ENCODE data around the gene SLC6A2. TPM values are rescaled to one million over a fixed set of nuclear protein-coding genes. Genes with fewer than 3 reads are reported as not detected.
A peak's percentile ranks its signal among the peaks of the same experiment; 100 is the strongest.
"Not testable (repeated sequence)": the region's sequence is repeated elsewhere in the genome, so short reads cannot be mapped to it uniquely, and the experiment has no call there.

Gene SLC6A2
- total RNA-seq, result 1 to 10 TPM in 2 of 4 donors, under 1 TPM in 1, not detected in 1; 0.51 to 2.1 (median 1.0) TPM

DNA sequence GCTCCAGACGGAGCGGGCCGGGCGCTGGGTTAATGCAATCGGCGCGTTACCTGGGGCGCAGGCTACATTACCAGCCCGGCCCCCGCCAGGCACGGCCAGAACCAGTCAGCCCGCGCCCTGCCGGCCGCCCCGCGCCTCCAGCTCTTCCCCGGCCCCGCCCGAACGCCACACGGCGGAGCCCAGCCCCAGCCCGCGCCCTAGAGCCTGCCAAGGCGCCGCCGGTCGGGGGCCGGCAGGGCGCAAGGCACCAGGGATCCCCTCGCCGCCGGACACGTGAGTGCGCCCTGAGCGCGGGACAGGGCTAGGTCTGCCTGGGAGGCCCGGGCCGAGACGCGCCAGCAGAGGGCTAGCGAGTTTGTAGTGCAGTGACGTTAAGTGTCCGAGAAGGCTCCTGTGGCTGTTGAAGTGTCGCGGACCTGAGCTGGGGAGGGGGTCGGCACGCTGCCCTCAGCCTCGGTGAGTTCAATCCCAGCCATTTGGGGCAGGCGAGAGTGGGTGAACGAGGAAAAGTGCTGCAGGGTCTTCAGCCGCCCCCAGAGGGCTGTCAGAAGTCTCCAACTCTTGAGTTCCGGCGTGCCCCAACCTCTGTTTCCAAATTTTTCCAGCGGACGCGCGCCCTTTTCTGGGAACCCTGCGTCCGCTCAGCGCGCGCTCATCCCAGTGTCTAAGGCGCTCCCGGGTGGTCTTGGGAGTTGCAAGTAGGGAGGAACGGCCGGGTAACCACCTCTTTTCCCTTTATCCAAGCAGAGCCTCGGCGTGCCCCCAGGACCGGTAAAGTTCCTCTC is at the start of gene SLC6A2:
Gene SLC6A2, plus strand, starts transcription at position 92 of the 785 bp plus-strand sequence. CDS start 707 bp downstream, outside the sequence.
- peaks cover 0 to 10% of the 10 kb centered on the region in 2 donors for H3K4me1 ChIP-seq
- no peaks in the 10 kb centered on the region for H3K36me3 ChIP-seq
- no peaks in the 10 kb centered on the region for H3K9me3 ChIP-seq
- no peak for TF ChIP-seq POLR2A (IDR thresholded peaks at IDR 0.05)
- TF ChIP-seq, protein P1, sequence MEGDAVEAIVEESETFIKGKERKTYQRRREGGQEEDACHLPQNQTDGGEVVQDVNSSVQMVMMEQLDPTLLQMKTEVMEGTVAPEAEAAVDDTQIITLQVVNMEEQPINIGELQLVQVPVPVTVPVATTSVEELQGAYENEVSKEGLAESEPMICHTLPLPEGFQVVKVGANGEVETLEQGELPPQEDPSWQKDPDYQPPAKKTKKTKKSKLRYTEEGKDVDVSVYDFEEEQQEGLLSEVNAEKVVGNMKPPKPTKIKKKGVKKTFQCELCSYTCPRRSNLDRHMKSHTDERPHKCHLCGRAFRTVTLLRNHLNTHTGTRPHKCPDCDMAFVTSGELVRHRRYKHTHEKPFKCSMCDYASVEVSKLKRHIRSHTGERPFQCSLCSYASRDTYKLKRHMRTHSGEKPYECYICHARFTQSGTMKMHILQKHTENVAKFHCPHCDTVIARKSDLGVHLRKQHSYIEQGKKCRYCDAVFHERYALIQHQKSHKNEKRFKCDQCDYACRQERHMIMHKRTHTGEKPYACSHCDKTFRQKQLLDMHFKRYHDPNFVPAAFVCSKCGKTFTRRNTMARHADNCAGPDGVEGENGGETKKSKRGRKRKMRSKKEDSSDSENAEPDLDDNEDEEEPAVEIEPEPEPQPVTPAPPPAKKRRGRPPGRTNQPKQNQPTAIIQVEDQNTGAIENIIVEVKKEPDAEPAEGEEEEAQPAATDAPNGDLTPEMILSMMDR (IDR thresholded peaks at IDR 0.05), result peak in 1 of 4 experiments; percentile 3
- peaks cover 0 to 7% of the 10 kb centered on the region in 2 donors for H3K27me3 ChIP-seq
- no peak for DNase-seq
- no peak within 1 kb of the TSS for H3K27ac ChIP-seq
- no peak within 1 kb of the TSS for H3K4me3 ChIP-seq
- intact Hi-C loops (cut with DNase I; ENCODE audit: low total_unique reads), result no loop called here

DNA sequence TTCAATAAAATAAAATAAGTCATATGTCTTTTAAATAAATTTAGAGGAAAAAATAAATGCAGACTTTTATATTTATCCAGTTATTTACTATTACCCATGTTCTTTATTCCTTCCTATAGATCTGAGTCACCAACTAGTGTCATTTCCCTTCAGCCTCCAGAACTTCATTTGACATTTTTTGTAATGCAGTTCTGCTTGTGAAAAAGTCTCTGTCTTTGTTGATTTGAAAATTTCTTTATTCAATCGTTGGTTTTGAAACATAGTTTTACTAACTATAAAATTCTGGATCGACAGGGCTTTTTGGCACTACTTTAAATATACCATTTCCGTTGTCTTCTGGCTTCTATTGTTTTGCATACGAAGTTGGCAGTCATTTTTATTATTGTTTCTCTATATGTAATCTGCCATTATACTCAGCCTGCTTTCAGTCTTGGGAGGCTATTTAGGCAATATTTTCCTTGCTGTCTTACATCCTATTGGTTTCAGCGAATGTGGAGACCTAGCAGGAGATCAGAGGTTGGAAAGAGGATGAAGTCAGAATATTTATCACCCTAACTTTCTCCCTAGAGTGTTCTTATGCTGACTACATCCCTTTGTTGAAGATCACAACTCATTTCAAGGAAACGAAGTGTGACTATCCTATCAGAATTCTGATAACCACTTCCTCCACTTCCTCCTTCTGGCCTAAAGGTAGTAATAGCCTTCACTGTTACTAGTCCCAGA is 42.0 kb upstream of the SLC6A2 start:
- Histone ChIP-seq H3K27me3 (no peaks in the 10 kb centered on the region), H3K27ac (no peak overlapping the region), H3K4me3 (no peak overlapping the region), H3K36me3 (no peaks in the 10 kb centered on the region), H3K9me3 (no peaks in the 10 kb centered on the region), H3K4me1 (no peaks in the 10 kb centered on the region)
- intact Hi-C loops (cut with DNase I; ENCODE audit: low total_unique reads), result no loop called here
- TF ChIP-seq, protein P1 (IDR thresholded peaks at IDR 0.05), result no peak
- DNase-seq, result no peak

DNA sequence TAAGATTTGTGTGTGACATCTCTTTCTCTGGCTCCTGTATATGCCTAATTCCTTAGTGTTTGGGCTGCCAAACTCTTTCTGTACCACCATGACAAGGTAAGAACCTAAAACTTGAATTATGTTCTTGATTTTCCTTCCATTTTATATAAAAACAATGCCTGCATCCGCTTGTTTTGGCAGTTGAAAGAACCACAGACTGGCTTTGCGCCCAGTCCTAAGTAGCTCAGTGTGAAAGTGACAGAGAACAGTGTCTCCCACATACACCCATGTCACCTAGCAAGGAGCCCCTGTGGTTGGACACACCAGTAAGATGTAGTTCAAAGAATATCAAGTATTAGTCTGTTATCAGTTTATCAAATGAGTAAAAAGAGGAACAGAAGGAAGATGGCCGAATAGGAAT is 40.7 kb upstream of the SLC6A2 start:
- DNase-seq, result no peak
- no peaks in the 10 kb centered on the region for H3K36me3 ChIP-seq
- H3K4me1 ChIP-seq, result no peaks in the 10 kb centered on the region
- no peak for TF ChIP-seq POLR2A (IDR thresholded peaks at IDR 0.05)
- TF ChIP-seq, protein P1 (IDR thresholded peaks at IDR 0.05), result no peak
- intact Hi-C loops (cut with DNase I; ENCODE audit: low total_unique reads), result no loop called here
- H3K9me3 ChIP-seq, result no peaks in the 10 kb centered on the region
- no peak overlapping the region for H3K4me3 ChIP-seq
- no peaks in the 10 kb centered on the region for H3K27me3 ChIP-seq
- H3K27ac ChIP-seq, result no peak overlapping the region

DNA sequence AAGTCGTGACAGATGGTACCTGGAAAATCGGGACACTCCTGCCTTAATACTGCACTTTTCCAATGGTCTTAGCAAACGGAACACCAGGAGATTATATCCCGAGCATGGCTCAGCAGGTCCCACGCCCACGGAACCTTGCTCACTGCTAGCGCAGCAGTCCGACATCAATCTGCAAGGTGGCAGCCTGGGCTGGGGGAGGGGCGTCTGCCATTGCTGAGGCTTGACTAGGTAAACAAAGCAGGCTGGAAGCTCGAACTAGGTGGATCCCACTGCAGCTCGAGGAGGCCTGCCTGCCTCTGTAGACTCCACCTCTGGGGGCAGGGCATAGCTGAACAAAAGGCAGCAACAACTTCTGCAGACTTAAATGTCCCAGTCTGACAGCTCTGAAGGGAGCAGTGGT is 40.1 kb upstream of the SLC6A2 start:
- H3K4me1 ChIP-seq; H3K9me3 ChIP-seq; H3K27me3 ChIP-seq; intact Hi-C loops (cut with DNase I; ENCODE audit: low total_unique reads); H3K36me3 ChIP-seq; DNase-seq; H3K4me3 ChIP-seq; H3K27ac ChIP-seq: not testable (repeated sequence)

DNA sequence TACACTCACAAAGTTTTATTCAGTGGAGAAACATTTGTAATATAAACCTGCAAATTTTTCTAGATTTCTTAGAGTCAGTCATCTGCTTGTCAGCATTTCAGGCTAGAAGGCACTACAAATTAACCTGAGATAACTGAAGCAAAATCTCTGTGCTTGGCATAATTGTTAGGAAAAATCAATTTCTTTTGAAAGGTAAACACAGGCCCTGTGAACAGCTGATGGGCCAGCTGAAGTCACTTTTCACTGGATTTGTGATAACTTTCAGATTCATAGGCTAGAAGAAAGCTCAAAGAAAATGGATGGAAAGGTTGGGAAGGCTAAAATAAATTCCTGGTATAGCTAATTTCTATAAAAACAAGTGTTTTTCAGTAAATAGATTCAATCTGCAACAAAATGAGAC is 34.0 kb upstream of the SLC6A2 start:
- Histone ChIP-seq H3K27ac (no peak overlapping the region), H3K36me3 (no peaks in the 10 kb centered on the region), H3K9me3 (no peaks in the 10 kb centered on the region), H3K4me1 (no peaks in the 10 kb centered on the region), H3K27me3 (no peaks in the 10 kb centered on the region), H3K4me3 (no peak overlapping the region)
- intact Hi-C loops (cut with DNase I; ENCODE audit: low total_unique reads), result no loop called here
- TF ChIP-seq POLR2A (IDR thresholded peaks at IDR 0.05), result no peak
- TF ChIP-seq, protein P1 (IDR thresholded peaks at IDR 0.05), result no peak
- DNase-seq, result no peak

Measured in uterus (tissue), 4 donors.